Lung (tissue), 12 donors: ENCODE data around the gene ERVK3-1. TPM values are rescaled to one million over a fixed set of nuclear protein-coding genes. Genes with fewer than 3 reads are reported as not detected.

Experiments
- ATAC-seq: fragments of 200-7000 bp; cut with Tn5 transposase; one replicate; pipeline ENCODE4 v1.9.1; 2020; ENCODE audit warnings: moderate number of reproducible peaks; ENCODE audit not compliant: insufficient read depth, low FRiP score
- DNase-seq, 3 donors: peaks; one replicate each; pipeline ENCODE4 v3.0.0-alpha.2; 2013 to 2017
- H3K27ac ChIP-seq, 2 donors: one replicate each; pipeline ENCODE4 v1.5.1; 2013; ENCODE audit warnings: mild to moderate bottlenecking in 2 of 2, moderate library complexity in 2 of 2, control low read depth in 1 of 2, inconsistent platforms in 1 of 2, low read depth in 1 of 2, low read length in 1 of 2
- H3K27me3 ChIP-seq, 3 donors: one replicate each; pipeline ENCODE4 v1.5.1; 2013; ENCODE audit warnings: low read length in 2 of 3; ENCODE audit not compliant: control insufficient read depth in 3 of 3, insufficient read depth in 3 of 3
- H3K36me3 ChIP-seq, 4 donors: one replicate each; pipeline ENCODE4 v1.5.1; 2013; ENCODE audit warnings: low read length in 4 of 4, mild to moderate bottlenecking in 1 of 4, moderate library complexity in 1 of 4; ENCODE audit not compliant: control insufficient read depth in 4 of 4, insufficient read depth in 4 of 4
- H3K4me1 ChIP-seq, 5 donors: one replicate each; pipeline ENCODE4 v1.5.1; 2013; ENCODE audit warnings: low read length in 5 of 5, mild to moderate bottlenecking in 2 of 5, moderate library complexity in 1 of 5; ENCODE audit not compliant: control insufficient read depth in 5 of 5, insufficient read depth in 5 of 5
- H3K4me3 ChIP-seq: one replicate; pipeline ENCODE4 v1.5.1; 2013; ENCODE audit warnings: mild to moderate bottlenecking, control low read depth, moderate library complexity
- H3K9ac ChIP-seq, 2 donors: one replicate each; pipeline ENCODE4 v1.5.1; 2013; ENCODE audit warnings: low read length in 2 of 2, control low read depth in 1 of 2; ENCODE audit not compliant: insufficient read depth in 1 of 2
- H3K9me3 ChIP-seq, 4 donors: one replicate each; pipeline ENCODE4 v1.5.1; 2013; ENCODE audit warnings: low read length in 3 of 4, mild to moderate bottlenecking in 1 of 4, moderate library complexity in 1 of 4; ENCODE audit not compliant: control insufficient read depth in 4 of 4, insufficient read depth in 3 of 4
- CTCF ChIP-seq: IDR thresholded peaks from 2 replicates; pipeline ENCODE4 v1.5.1; 2012; ENCODE audit warnings: mild to moderate bottlenecking; ENCODE audit errors: control extremely low read depth, extremely low read depth
- WGBS, 2 donors: extraction: QIAGEN DNeasy Blood & Tissue Kit; methylation state at CpG; one replicate each; pipeline ENCODE4 v1.1.7; 2013; 5-methylcytosine and 5-hydroxymethylcytosine counted together
- polyA plus RNA-seq, 2 donors: library from polyadenylated mRNA; stranded (reverse); fragments of 200-250 nt; gene quantifications; one replicate each; pipeline ENCODE4 v1.2.1, GENCODE V29; 2013
- total RNA-seq, 2 donors: library from RNA; depleted of rRNA in 1 of 2; stranded (reverse); fragments of >200 nt in 1 of 2; gene quantifications; one replicate each; pipeline ENCODE4 v1.2.1, GENCODE V29; 2014 to 2021
- donor health status: control.
- donor health status: control.
- donor health status: Bipolar disorder and iron deficiency.
- donor health status: healthy.
- donor health status: DM: yes; HTN: yes; CAD: no.

Gene ERVK3-1
- total and polyA plus RNA-seq, 4 donors, result 31.8 to 58.8 (median 38.1) TPM

DNA sequence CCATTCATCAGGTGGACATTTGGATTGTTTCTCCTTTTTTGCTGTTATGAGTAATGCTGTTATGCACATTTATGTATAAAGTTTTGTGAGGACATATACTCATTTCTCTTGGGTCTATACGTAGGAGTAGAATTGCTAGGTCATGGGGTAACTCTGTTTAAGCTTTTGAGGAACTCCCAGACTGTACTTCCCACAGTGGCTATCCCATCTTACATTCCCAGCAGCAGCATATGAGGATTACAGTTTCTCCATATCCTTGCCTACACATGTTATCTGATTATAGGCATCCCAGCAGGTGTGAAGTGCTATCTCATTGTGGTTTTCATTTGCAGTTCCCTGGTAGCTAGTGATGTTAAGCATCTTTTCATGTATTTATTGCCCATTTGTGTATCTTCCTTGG is 27.5 kb downstream of the ERVK3-1 start:
- H3K27me3 ChIP-seq, result no peaks in the 10 kb centered on the region
- TF ChIP-seq CTCF, result no peak
- no peaks in the 10 kb centered on the region for H3K9me3 ChIP-seq
- H3K27ac ChIP-seq, result no peak overlapping the region
- ATAC-seq, result no peak
- no peak overlapping the region for H3K9ac ChIP-seq
- WGBS, 2 donors, result 67 to 82% methylated on average over 1 of the region's 1 CpG
- H3K4me3 ChIP-seq, result no peak overlapping the region
- H3K36me3 ChIP-seq, result peaks cover 0 to 14% (median 5%) of the 10 kb centered on the region in 4 donors
- H3K4me1 ChIP-seq, result peaks cover 0 to 7% (median 3%) of the 10 kb centered on the region in 5 donors
- no peak for DNase-seq

GRCh38 chr19:58334691-58335249 is 29.6 kb downstream of the ERVK3-1 start:
- Histone ChIP-seq H3K27me3 (no peaks in the 10 kb centered on the region), H3K36me3 (peaks cover 0 to 32% (median 19%) of the 10 kb centered on the region in 4 donors), H3K4me3 (no peak overlapping the region), H3K9me3 (peaks cover 0 to 10% (median 0%) of the 10 kb centered on the region in 4 donors), H3K9ac (no peak overlapping the region), H3K4me1 (no peaks in the 10 kb centered on the region), H3K27ac (no peak overlapping the region)
- WGBS, 2 donors, result 94 to 95% methylated on average over 19 of the region's 19 CpGs
- DNase-seq (no peak), ATAC-seq (no peak)
- TF ChIP-seq CTCF, result no peak

DNA sequence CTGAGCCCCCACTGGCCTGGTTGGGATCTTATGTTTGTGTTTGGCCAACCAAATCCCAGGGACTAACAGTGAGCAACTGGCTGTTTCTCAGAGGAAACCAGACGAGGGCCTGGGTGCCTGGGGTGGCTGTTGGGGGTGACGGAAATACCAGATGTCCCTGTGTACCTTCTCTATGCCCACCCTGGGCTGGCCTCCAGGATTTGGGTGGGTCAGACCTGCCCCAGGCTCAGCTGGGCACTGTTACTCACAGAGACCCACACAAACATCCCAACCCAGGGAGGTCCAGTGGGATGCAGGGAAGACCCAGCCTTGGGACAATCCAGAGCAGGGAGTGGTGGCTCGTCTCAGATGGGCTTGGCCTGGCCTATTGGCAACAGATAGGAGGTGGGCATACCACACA is 30.5 kb downstream of the ERVK3-1 start:
- H3K27me3 ChIP-seq, result no peaks in the 10 kb centered on the region
- ATAC-seq (no peak), DNase-seq (no peak)
- no peak overlapping the region for H3K9ac ChIP-seq
- peaks cover 0 to 36% (median 21%) of the 10 kb centered on the region in 4 donors for H3K36me3 ChIP-seq
- peaks cover 0 to 10% (median 0%) of the 10 kb centered on the region in 4 donors for H3K9me3 ChIP-seq
- H3K4me1 ChIP-seq, result peaks cover 0 to 1% (median 0%) of the 10 kb centered on the region in 5 donors
- TF ChIP-seq CTCF, result no peak
- no peak overlapping the region for H3K27ac ChIP-seq
- H3K4me3 ChIP-seq, result no peak overlapping the region
- WGBS, 2 donors, result 86 to 92% methylated on average over 3 of the region's 3 CpGs

DNA sequence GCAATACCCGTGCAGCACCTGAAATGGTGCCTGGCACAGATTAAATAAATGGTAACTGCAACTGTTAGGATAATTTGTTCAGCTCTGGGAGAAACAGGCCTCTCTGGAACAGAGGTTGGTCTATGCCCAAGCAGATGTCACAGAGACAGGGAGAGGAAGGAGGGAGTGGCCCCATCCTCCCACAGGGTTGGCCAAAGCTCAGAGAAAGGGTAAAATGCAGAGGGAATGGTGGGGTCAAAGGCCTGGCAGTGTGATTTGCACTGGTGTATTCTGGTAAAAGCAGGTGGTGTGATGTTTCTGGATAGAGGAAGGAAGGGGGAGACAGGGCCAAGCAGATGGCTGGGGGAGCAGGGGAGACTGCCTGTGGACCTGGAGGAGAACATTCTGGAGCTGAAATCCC is 31.0 kb downstream of the ERVK3-1 start:
- Histone ChIP-seq H3K4me3 (no peak overlapping the region), H3K36me3 (peaks cover 0 to 36% (median 22%) of the 10 kb centered on the region in 4 donors), H3K27ac (no peak overlapping the region), H3K9me3 (peaks cover 0 to 10% (median 0%) of the 10 kb centered on the region in 4 donors), H3K9ac (no peak overlapping the region), H3K4me1 (peaks cover 0 to 1% (median 0%) of the 10 kb centered on the region in 5 donors), H3K27me3 (no peaks in the 10 kb centered on the region)
- WGBS, 2 donors, result 96 to 99% methylated on average over 1 of the region's 1 CpG
- no peak for TF ChIP-seq CTCF
- ATAC-seq (no peak), DNase-seq (no peak)
